ENCODE results near the gene TNFAIP8L2.

DNA sequence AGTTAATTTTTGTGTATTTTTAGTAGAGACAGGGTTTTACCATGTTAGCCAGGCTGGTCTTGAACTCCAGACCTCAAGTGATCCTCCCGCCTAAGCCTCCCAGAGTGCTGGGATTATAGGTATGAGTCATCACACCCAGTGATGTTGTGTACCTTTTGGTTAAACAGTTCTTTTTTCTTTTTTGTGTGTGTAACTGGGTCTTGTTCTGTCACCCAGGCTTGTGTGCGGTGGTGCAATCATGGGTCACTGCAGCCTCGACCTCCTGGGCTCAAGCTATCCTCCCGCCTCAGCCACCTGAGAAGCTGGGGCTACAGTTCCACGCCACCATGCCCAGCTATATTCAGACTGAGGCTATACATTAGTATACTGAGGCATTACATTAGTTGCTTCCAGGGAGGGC, 48.1 kb upstream of the TNFAIP8L2 start:
- TF ChIP-seq POLR2A (IDR thresholded peaks at IDR 0.05; ENCODE audit: low read depth, low read length) (no peak), POLR2AphosphoS5 (IDR thresholded peaks at IDR 0.05; ENCODE audit: low read depth, low read length) (no peak), TAF1 (IDR thresholded peaks at IDR 0.05; ENCODE audit: low read depth, low read length) (no peak), SPI1 (IDR thresholded peaks at IDR 0.05; ENCODE audit: low read depth, low read length) (no peak), PAX5 (IDR thresholded peaks at IDR 0.05; ENCODE audit: insufficient read depth, low read length, severe bottlenecking) (no peak)

All from GM12891 (cell line).